Endothelial cell of umbilical vein (primary cell): Measurements from ENCODE around the gene IGFBP2.

Source experiments
- CTCF ChIP-seq, 2 donors: IDR thresholded peaks; 1 replicate in 1 of 2; 2 replicates in 1 of 2; pipeline ENCODE4 v1.5.1; 2011; ENCODE audit warnings: low read length in 2 of 2, mild to moderate bottlenecking in 2 of 2, moderate library complexity in 2 of 2, control low read depth in 1 of 2, inconsistent platforms in 1 of 2, low read depth in 1 of 2; ENCODE audit not compliant: insufficient read depth in 1 of 2; ENCODE audit errors: extremely low read depth in 1 of 2
- EZH2 ChIP-seq: IDR thresholded peaks from 2 replicates; pipeline ENCODE4 v1.6.1; 2012; ENCODE audit warnings: borderline replicate concordance, low read depth, mild to moderate bottlenecking, moderate library complexity, low read length, inconsistent platforms; ENCODE audit not compliant: severe bottlenecking
- FOS ChIP-seq: IDR thresholded peaks from 2 replicates; pipeline ENCODE4 v1.6.1; 2011; ENCODE audit warnings: mild to moderate bottlenecking, low read length, moderate library complexity, borderline replicate concordance; ENCODE audit not compliant: insufficient read depth
- GATA2 ChIP-seq: IDR thresholded peaks from 2 replicates; pipeline ENCODE4 v1.7.0; 2011; ENCODE audit warnings: low read depth, mild to moderate bottlenecking, moderate library complexity, mixed read lengths, low read length; ENCODE audit not compliant: insufficient read length, insufficient read depth
- MAX ChIP-seq: IDR thresholded peaks from 2 replicates; pipeline ENCODE4 v1.6.1; 2011; ENCODE audit not compliant: insufficient read depth, insufficient read length
- MYC ChIP-seq: IDR thresholded peaks from one replicate; pipeline ENCODE4 v1.6.1; 2011; ENCODE audit warnings: mild to moderate bottlenecking, low read depth, low read length
- POLR2A ChIP-seq: IDR thresholded peaks from 2 replicates; pipeline ENCODE4 v1.6.1; 2012; ENCODE audit warnings: low read depth, mild to moderate bottlenecking, control low read depth, low read length
- POLR2AphosphoS5 ChIP-seq: IDR thresholded peaks from 2 replicates; pipeline ENCODE4 v1.6.1; 2012; ENCODE audit warnings: low read depth, mild to moderate bottlenecking, control low read depth, low read length, moderate library complexity; ENCODE audit not compliant: insufficient read depth

- TF ChIP-seq CTCF (IDR thresholded peaks at IDR 0.05; ENCODE audit: extremely low read depth in 1 of 2, insufficient read depth in 1 of 2, low read depth in 1 of 2, low read length in 2 of 2) (no peak), POLR2AphosphoS5 (no peak), POLR2A (no peak), MYC (no peak), EZH2 (no peak), FOS (no peak), MAX (no peak), GATA2 (no peak)
Observed at GRCh38 chr2:216591480-216591879, 41.7 kb upstream of the IGFBP2 start.
